Measurements from ENCODE around the gene IRF1.
"Not testable (repeated sequence)": the region's sequence is repeated elsewhere in the genome, so short reads cannot be mapped to it uniquely, and the experiment has no call there.

IRF1 gene

GRCh38 chr5:132459031-132459982, 31.3 kb downstream of the IRF1 start:
- no peak for DNase-seq

- DNase-seq, result no peak
Observed at GRCh38 chr5:132458651-132459030, 31.9 kb downstream of the IRF1 start.

GRCh38 chr5:132458226-132458560, 32.4 kb downstream of the IRF1 start:
- no peak for DNase-seq

- no peak for DNase-seq
Observed at GRCh38 chr5:132457371-132458225, 33.0 kb downstream of the IRF1 start.

- no peak for DNase-seq
Observed at GRCh38 chr5:132456987-132457361, 33.6 kb downstream of the IRF1 start.

GRCh38 chr5:132456296-132456986, 34.1 kb downstream of the IRF1 start:
- DNase-seq, result peak; percentile 50

GRCh38 chr5:132455614-132456115, 34.9 kb downstream of the IRF1 start:
- DNase-seq, result no peak

- no peak for DNase-seq
Observed at GRCh38 chr5:132454361-132454760, 36.2 kb downstream of the IRF1 start.

- DNase-seq, result no peak
Observed at GRCh38 chr5:132451387-132451786, 39.2 kb downstream of the IRF1 start.

- DNase-seq, result no peak
Observed at GRCh38 chr5:132449060-132449459, 41.5 kb downstream of the IRF1 start.

- DNase-seq, result no peak
Observed at GRCh38 chr5:132447196-132447595, 43.4 kb downstream of the IRF1 start.

GRCh38 chr5:132446621-132447020, 44.0 kb downstream of the IRF1 start:
- no peak for DNase-seq

GRCh38 chr5:132445930-132446329, 44.6 kb downstream of the IRF1 start:
- no peak for DNase-seq

- DNase-seq, result no peak
Observed at GRCh38 chr5:132445640-132445923, 45.0 kb downstream of the IRF1 start.

- no peak for DNase-seq
Observed at GRCh38 chr5:132444841-132445639, 45.5 kb downstream of the IRF1 start.

GRCh38 chr5:132444061-132444460, 46.5 kb downstream of the IRF1 start:
- DNase-seq, result no peak

- no peak for DNase-seq
Observed at GRCh38 chr5:132439521-132440089, 51.0 kb downstream of the IRF1 start.

GRCh38 chr5:132438917-132439316, 51.7 kb downstream of the IRF1 start:
- DNase-seq, result no peak

- DNase-seq, result not testable (repeated sequence)
Observed at GRCh38 chr5:132438267-132438645, 52.3 kb downstream of the IRF1 start.

GRCh38 chr5:132437604-132438266, 52.8 kb downstream of the IRF1 start:
- peak; percentile 58 for DNase-seq

GRCh38 chr5:132436936-132437335, 53.6 kb downstream of the IRF1 start:
- no peak for DNase-seq

GRCh38 chr5:132435886-132436285, 54.7 kb downstream of the IRF1 start:
- DNase-seq, result no peak

All from stimulated activated CD4-positive, alpha-beta T cell treated with anti-CD3 and anti-CD28 coated beads, Interleukin-1b, Interleukin-23, amount 100 ng/mL, for 48 hours (primary cell).